Activated naive CD4-positive, alpha-beta T cell treated with anti-CD3 and anti-CD28 coated beads, Interleukin-2, amount 50 U/mL, for 24 hours (primary cell): ENCODE data around the gene PSMG3.
A peak's percentile ranks its signal among the peaks of the same experiment; 100 is the strongest.
"Not testable (repeated sequence)": the region's sequence is repeated elsewhere in the genome, so short reads cannot be mapped to it uniquely, and the experiment has no call there.

Experiments used
- H3K27ac Mint-ChIP-seq: one replicate; pipeline ENCODE4 v1.8.0; 2021; ENCODE audit warnings: mild to moderate bottlenecking, mixed read lengths
- H3K27me3 Mint-ChIP-seq: one replicate; pipeline ENCODE4 v1.8.0; 2021; ENCODE audit warnings: mixed read lengths
- H3K36me3 Mint-ChIP-seq: one replicate; pipeline ENCODE4 v1.8.0; 2021; ENCODE audit warnings: mixed read lengths
- H3K4me1 Mint-ChIP-seq: one replicate; pipeline ENCODE4 v1.8.0; 2021; ENCODE audit warnings: mixed read lengths
- H3K4me3 Mint-ChIP-seq: one replicate; pipeline ENCODE4 v1.8.0; 2021; ENCODE audit warnings: mild to moderate bottlenecking, mixed read lengths
- H3K9me3 Mint-ChIP-seq: one replicate; pipeline ENCODE4 v1.8.0; 2021; ENCODE audit warnings: mixed read lengths

The PSMG3 gene

GRCh38 chr7:1531979-1532455 lies 37.8 kb downstream of the PSMG3 start:
- Mint-ChIP-seq H3K4me1 (peaks cover 24% of the 10 kb centered on the region), H3K4me3 (peak overlapping the region; percentile 91), H3K27me3 (no peaks in the 10 kb centered on the region), H3K27ac (peak overlapping the region; percentile 96), H3K9me3 (no peaks in the 10 kb centered on the region), H3K36me3 (peaks cover 2% of the 10 kb centered on the region)

- Mint-ChIP-seq H3K9me3 (no peaks in the 10 kb centered on the region), H3K4me3 (peak overlapping the region; percentile 91), H3K27ac (peak overlapping the region; percentile 96), H3K36me3 (peaks cover under 1% of the 10 kb centered on the region), H3K27me3 (no peaks in the 10 kb centered on the region), H3K4me1 (peaks cover 22% of the 10 kb centered on the region)
Observed at GRCh38 chr7:1531263-1531978, 38.4 kb downstream of the PSMG3 start.

GRCh38 chr7:1530946-1531262 lies 38.9 kb downstream of the PSMG3 start:
- H3K27me3 Mint-ChIP-seq = no peaks in the 10 kb centered on the region
- no peaks in the 10 kb centered on the region for H3K9me3 Mint-ChIP-seq
- H3K27ac Mint-ChIP-seq = no peak overlapping the region
- no peaks in the 10 kb centered on the region for H3K36me3 Mint-ChIP-seq
- H3K4me3 Mint-ChIP-seq = no peak overlapping the region
- H3K4me1 Mint-ChIP-seq = peaks cover 21% of the 10 kb centered on the region

- H3K27ac Mint-ChIP-seq = peak overlapping the region; percentile 51
- no peaks in the 10 kb centered on the region for H3K27me3 Mint-ChIP-seq
- no peaks in the 10 kb centered on the region for H3K9me3 Mint-ChIP-seq
- H3K4me1 Mint-ChIP-seq = peaks cover 21% of the 10 kb centered on the region
- H3K36me3 Mint-ChIP-seq = no peaks in the 10 kb centered on the region
- peak overlapping the region; percentile 70 for H3K4me3 Mint-ChIP-seq
Observed at GRCh38 chr7:1529383-1530116, 40.3 kb downstream of the PSMG3 start.

- Mint-ChIP-seq H3K4me1 (peaks cover 10% of the 10 kb centered on the region), H3K27ac (no peak overlapping the region), H3K4me3 (no peak overlapping the region), H3K36me3 (no peaks in the 10 kb centered on the region), H3K9me3 (no peaks in the 10 kb centered on the region), H3K27me3 (no peaks in the 10 kb centered on the region)
Observed at GRCh38 chr7:1526271-1526754, 43.5 kb downstream of the PSMG3 start.

- Mint-ChIP-seq H3K36me3 (no peaks in the 10 kb centered on the region), H3K27me3 (no peaks in the 10 kb centered on the region), H3K27ac (no peak overlapping the region), H3K4me3 (no peak overlapping the region), H3K9me3 (no peaks in the 10 kb centered on the region), H3K4me1 (peaks cover 12% of the 10 kb centered on the region)
Observed at GRCh38 chr7:1525409-1525808, 44.4 kb downstream of the PSMG3 start.

- Mint-ChIP-seq H3K4me3 (no peak overlapping the region), H3K36me3 (peaks cover 6% of the 10 kb centered on the region), H3K9me3 (peaks cover 4% of the 10 kb centered on the region), H3K4me1 (peaks cover 8% of the 10 kb centered on the region), H3K27me3 (no peaks in the 10 kb centered on the region), H3K27ac (no peak overlapping the region)
Observed at GRCh38 chr7:1523844-1524243, 46.0 kb downstream of the PSMG3 start.

- H3K27me3 Mint-ChIP-seq = no peaks in the 10 kb centered on the region
- H3K27ac Mint-ChIP-seq = no peak overlapping the region
- H3K9me3 Mint-ChIP-seq = peaks cover 4% of the 10 kb centered on the region
- H3K4me3 Mint-ChIP-seq = no peak overlapping the region
- H3K36me3 Mint-ChIP-seq = peaks cover 6% of the 10 kb centered on the region
- peaks cover 8% of the 10 kb centered on the region for H3K4me1 Mint-ChIP-seq
Observed at GRCh38 chr7:1523208-1523607, 46.6 kb downstream of the PSMG3 start.

- H3K27me3 Mint-ChIP-seq = no peaks in the 10 kb centered on the region
- H3K4me3 Mint-ChIP-seq = no peak overlapping the region
- H3K36me3 Mint-ChIP-seq = peaks cover 6% of the 10 kb centered on the region
- H3K27ac Mint-ChIP-seq = no peak overlapping the region
- peaks cover 4% of the 10 kb centered on the region for H3K9me3 Mint-ChIP-seq
- H3K4me1 Mint-ChIP-seq = peaks cover 8% of the 10 kb centered on the region
Observed at GRCh38 chr7:1521456-1521855, 48.4 kb downstream of the PSMG3 start.

GRCh38 chr7:1520539-1521234 lies 49.1 kb downstream of the PSMG3 start:
- H3K27ac Mint-ChIP-seq = peak overlapping the region; percentile 51
- no peak overlapping the region for H3K4me3 Mint-ChIP-seq
- H3K4me1 Mint-ChIP-seq = peaks cover 8% of the 10 kb centered on the region
- H3K36me3 Mint-ChIP-seq = peaks cover 6% of the 10 kb centered on the region
- H3K9me3 Mint-ChIP-seq = peaks cover 4% of the 10 kb centered on the region
- no peaks in the 10 kb centered on the region for H3K27me3 Mint-ChIP-seq

- H3K9me3 Mint-ChIP-seq, H3K27me3 Mint-ChIP-seq, H3K4me1 Mint-ChIP-seq, H3K4me3 Mint-ChIP-seq, H3K27ac Mint-ChIP-seq, H3K36me3 Mint-ChIP-seq: not testable (repeated sequence)
Observed at GRCh38 chr7:1519322-1519922, 50.4 kb downstream of the PSMG3 start.
